Spleen (tissue), 11 donors: Measurements from ENCODE around the gene IPCEF1. TPM values are rescaled to one million over a fixed set of nuclear protein-coding genes. Genes with fewer than 3 reads are reported as not detected.
"Not testable (repeated sequence)": the region's sequence is repeated elsewhere in the genome, so short reads cannot be mapped to it uniquely, and the experiment has no call there.

Experiments used
- DNase-seq: peaks from one replicate; pipeline ENCODE4 v3.0.0-alpha.2; 2020
- H3K27ac ChIP-seq, 8 donors: fragments of 200-600 bp; sonication (generic) in 7 of 8; 1 replicate in 4 of 8; 2 replicates in 4 of 8; pipeline versions ENCODE4 v1.5.0 to v1.8.0; 2016 to 2021; ENCODE audit warnings: inconsistent platforms in 4 of 8, mild to moderate bottlenecking in 4 of 8, moderate library complexity in 1 of 8
- H3K27me3 ChIP-seq, 7 donors: fragments of 200-600 bp; sonication (generic) in 6 of 7; replicated peaks in 1 of 7; 1 replicate in 4 of 7; 2 replicates in 3 of 7; pipeline versions ENCODE4 v1.5.0 to v1.8.0; 2016 to 2021; ENCODE audit warnings: inconsistent platforms in 3 of 7, mild to moderate bottlenecking in 1 of 7
- H3K36me3 ChIP-seq, 6 donors: fragments of 200-600 bp; sonication (generic) in 5 of 6; 1 replicate in 4 of 6; 2 replicates in 2 of 6; pipeline versions ENCODE4 v1.5.0 to v1.8.0; 2016 to 2021; ENCODE audit warnings: inconsistent platforms in 2 of 6
- H3K4me1 ChIP-seq, 6 donors: fragments of 200-600 bp; sonication (generic) in 5 of 6; 1 replicate in 3 of 6; 2 replicates in 3 of 6; pipeline versions ENCODE4 v1.5.0 to v1.8.0; 2016 to 2021; ENCODE audit warnings: inconsistent platforms in 3 of 6
- H3K4me3 ChIP-seq, 8 donors: fragments of 200-600 bp; sonication (generic) in 7 of 8; 1 replicate in 4 of 8; 2 replicates in 4 of 8; pipeline versions ENCODE4 v1.5.0 to v1.8.0; 2016 to 2021; ENCODE audit warnings: inconsistent platforms in 4 of 8, mild to moderate bottlenecking in 4 of 8, moderate library complexity in 2 of 8
- H3K9me3 ChIP-seq, 8 donors: fragments of 200-600 bp; sonication (generic) in 7 of 8; 1 replicate in 4 of 8; 2 replicates in 4 of 8; pipeline versions ENCODE4 v1.5.0 to v1.8.0; 2016 to 2021; ENCODE audit warnings: inconsistent platforms in 4 of 8
- POLR2A ChIP-seq, 3 donors: fragments of 450-650 bp; IDR thresholded peaks; one replicate each; pipeline ENCODE4 v1.5.1; 2017; ENCODE audit warnings: antibody characterized with exemption in 3 of 3, mild to moderate bottlenecking in 1 of 3
- POLR2AphosphoS5 ChIP-seq, 3 donors: sonication (generic); formaldehyde crosslinking; IDR thresholded peaks; one replicate each; pipeline ENCODE4 v1.5.1; 2017; ENCODE audit warnings: antibody characterized with exemption in 3 of 3
- WGBS, 5 donors: extraction: QIAGEN DNeasy Blood & Tissue Kit in 3 of 5; methylation state at CpG; one replicate each; pipeline versions ENCODE4 v1.1.5 to v1.1.7; 2013 to 2018; 5-methylcytosine and 5-hydroxymethylcytosine counted together
- intact Hi-C: fragments of 100-400 bp; cut with DNase I; formaldehyde crosslinking; loops from one replicate; pipeline ENCODE4 v1.15.0; 2023; ENCODE audit warnings: low total_unique reads
- polyA plus RNA-seq, 3 donors: library from polyadenylated mRNA; stranded (reverse); fragments of 200-250 nt; gene quantifications; one replicate each; pipeline ENCODE4 v1.2.1, GENCODE V29; 2013
- total RNA-seq, 7 donors: library from RNA; depleted of rRNA in 3 of 7; stranded (reverse); fragments of >200 nt in 3 of 7; fragmentation: NEBNext Ultra II Directional in 4 of 7; extraction: Animal tissue kit (Norgen Biotek cat#: 25700) in 4 of 7; gene quantifications; one replicate each; pipeline versions ENCODE4 v1.1.0 to v1.2.1, GENCODE V29; 2016 to 2021
- TF ChIP-seq, protein P1 (sequence below), 11 experiments: fragments of 200-600 bp in 7 of 11; fragments of 450-650 bp in 4 of 11; sonication (generic) in 4 of 11; IDR thresholded peaks in 8 of 11; conservative IDR thresholded peaks in 3 of 11; 1 replicate in 7 of 11; 2 replicates in 4 of 11; pipeline versions ENCODE4 v1.4.0 to v1.8.0; 2016 to 2021; ENCODE audit warnings: antibody characterized with exemption in 11 of 11, inconsistent platforms in 4 of 11, mild to moderate bottlenecking in 1 of 11
- donor health status: healthy with polysubstance abuse.
- donor health status: DM: no; HTN: no; CAD: no; lungs with moderate emphysema.
- donor health status: DM: no; HTN: no; CAD: no.
- donor health status: Bipolar disorder and iron deficiency.
- donor health status: healthy.
- donor health status: DM: no; HTN: no; CAD: no.
- donor health status: DM: yes; HTN: yes; CAD: no.

IPCEF1 gene
- total and polyA plus RNA-seq, 10 donors: 1.4 to 32.2 (median 26.2) TPM

DNA sequence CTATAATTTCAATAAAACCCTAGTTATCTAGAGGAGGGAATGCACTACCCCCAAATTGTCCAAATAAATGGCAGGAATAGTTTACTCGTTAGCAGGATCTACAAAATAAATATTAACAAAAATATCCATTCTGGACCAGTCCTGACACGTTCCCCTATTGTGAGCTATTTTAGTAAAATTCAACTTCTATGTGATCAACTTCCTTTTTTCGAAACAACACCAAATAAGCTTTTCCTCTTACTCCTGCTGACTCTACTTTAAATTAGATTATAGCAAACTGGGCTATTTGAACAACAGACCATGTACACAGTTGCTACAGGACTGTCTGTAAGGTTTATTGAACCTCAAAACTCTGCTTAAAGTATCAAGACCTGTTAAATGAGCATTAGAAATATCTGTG, 154.3 kb downstream of the IPCEF1 start:
- Histone ChIP-seq H3K4me3 (no peak overlapping the region), H3K9me3 (no peaks in the 10 kb centered on the region), H3K27me3 (no peaks in the 10 kb centered on the region), H3K4me1 (peaks cover 0 to 9% (median 4%) of the 10 kb centered on the region in 6 donors), H3K27ac (peak overlapping the region in 4 of 8 donors; percentile 17 to 48 (median 19)), H3K36me3 (peaks cover 0 to 85% (median 6%) of the 10 kb centered on the region in 6 donors)
- TF ChIP-seq, protein P1, sequence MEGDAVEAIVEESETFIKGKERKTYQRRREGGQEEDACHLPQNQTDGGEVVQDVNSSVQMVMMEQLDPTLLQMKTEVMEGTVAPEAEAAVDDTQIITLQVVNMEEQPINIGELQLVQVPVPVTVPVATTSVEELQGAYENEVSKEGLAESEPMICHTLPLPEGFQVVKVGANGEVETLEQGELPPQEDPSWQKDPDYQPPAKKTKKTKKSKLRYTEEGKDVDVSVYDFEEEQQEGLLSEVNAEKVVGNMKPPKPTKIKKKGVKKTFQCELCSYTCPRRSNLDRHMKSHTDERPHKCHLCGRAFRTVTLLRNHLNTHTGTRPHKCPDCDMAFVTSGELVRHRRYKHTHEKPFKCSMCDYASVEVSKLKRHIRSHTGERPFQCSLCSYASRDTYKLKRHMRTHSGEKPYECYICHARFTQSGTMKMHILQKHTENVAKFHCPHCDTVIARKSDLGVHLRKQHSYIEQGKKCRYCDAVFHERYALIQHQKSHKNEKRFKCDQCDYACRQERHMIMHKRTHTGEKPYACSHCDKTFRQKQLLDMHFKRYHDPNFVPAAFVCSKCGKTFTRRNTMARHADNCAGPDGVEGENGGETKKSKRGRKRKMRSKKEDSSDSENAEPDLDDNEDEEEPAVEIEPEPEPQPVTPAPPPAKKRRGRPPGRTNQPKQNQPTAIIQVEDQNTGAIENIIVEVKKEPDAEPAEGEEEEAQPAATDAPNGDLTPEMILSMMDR (IDR thresholded peaks at IDR 0.05 in 8 of 11, conservative IDR thresholded peaks at IDR 0.05 in 3 of 11): no peak
- TF ChIP-seq POLR2AphosphoS5 (IDR thresholded peaks at IDR 0.05) (no peak), POLR2A (IDR thresholded peaks at IDR 0.05) (no peak)
- 40 to 48% (median 43%) methylated on average over 3 of the region's 3 CpGs for WGBS, 5 donors
- intact Hi-C loops: no loop called here
- DNase-seq: no peak

- H3K9me3 ChIP-seq, H3K4me3 ChIP-seq, H3K27me3 ChIP-seq, intact Hi-C loops, DNase-seq: not testable (repeated sequence)
- peaks cover 0 to 15% (median 7%) of the 10 kb centered on the region in 6 donors for H3K4me1 ChIP-seq
- WGBS, 5 donors: 91 to 98% (median 95%) methylated on average over 4 of the region's 4 CpGs
- peaks cover 0 to 82% (median 6%) of the 10 kb centered on the region in 6 donors for H3K36me3 ChIP-seq
- peak overlapping the region in 4 of 8 donors; percentile 17 to 48 (median 19) for H3K27ac ChIP-seq
These were observed 154.9 kb downstream of the IPCEF1 start for GRCh38 chr6:154201688-154202087.

- Histone ChIP-seq H3K27ac (peak overlapping the region in 6 of 8 donors; percentile 2 to 57 (median 41)), H3K4me1 (peaks cover 0 to 18% (median 8%) of the 10 kb centered on the region in 6 donors), H3K9me3 (no peaks in the 10 kb centered on the region), H3K4me3 (no peak overlapping the region), H3K27me3 (no peaks in the 10 kb centered on the region), H3K36me3 (peaks cover 0 to 44% (median 4%) of the 10 kb centered on the region in 6 donors)
- no peak for TF ChIP-seq POLR2AphosphoS5 (IDR thresholded peaks at IDR 0.05)
- TF ChIP-seq, protein P1 (IDR thresholded peaks at IDR 0.05 in 8 of 11, conservative IDR thresholded peaks at IDR 0.05 in 3 of 11): no peak
- TF ChIP-seq POLR2A (IDR thresholded peaks at IDR 0.05): no peak
- intact Hi-C loops: no loop called here
- no peak for DNase-seq
These were observed 159.3 kb downstream of the IPCEF1 start for GRCh38 chr6:154197196-154197860.

DNA sequence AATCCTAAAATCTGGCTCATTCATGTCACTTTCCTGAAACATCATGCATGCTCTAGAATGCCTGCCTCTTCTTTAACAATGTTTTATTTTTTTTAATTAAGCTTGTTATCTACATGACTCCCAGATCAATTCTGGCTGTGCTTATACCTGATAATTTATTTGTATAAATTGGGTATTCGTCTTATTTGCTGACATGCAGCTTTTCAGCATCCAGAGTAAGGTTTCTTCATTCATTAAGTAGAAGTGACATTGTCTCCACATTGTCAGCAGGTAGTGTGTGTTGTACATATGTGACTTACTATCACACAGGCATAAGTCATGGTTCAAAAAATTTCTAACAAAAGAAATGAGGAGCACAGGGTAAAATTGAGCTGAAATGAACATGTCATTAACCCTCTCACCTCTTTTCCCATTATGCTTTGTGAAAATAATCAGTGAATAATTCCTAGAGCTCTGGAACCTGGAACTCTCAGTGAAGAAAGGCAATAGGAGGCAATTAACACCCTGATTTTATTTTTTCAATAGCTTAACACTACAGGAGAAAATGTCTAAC, 160.2 kb downstream of the IPCEF1 start:
- no peak for DNase-seq
- intact Hi-C loops: no loop called here
- WGBS, 5 donors: 83 to 94% (median 86%) methylated on average over 1 of the region's 1 CpG
- Histone ChIP-seq H3K9me3 (no peaks in the 10 kb centered on the region), H3K27ac (peak overlapping the region in 2 of 8 donors; percentile 34 to 57), H3K4me3 (no peak overlapping the region), H3K36me3 (peaks cover 0 to 41% (median 4%) of the 10 kb centered on the region in 6 donors), H3K4me1 (peaks cover 0 to 18% (median 8%) of the 10 kb centered on the region in 6 donors), H3K27me3 (no peaks in the 10 kb centered on the region)
- TF ChIP-seq POLR2AphosphoS5 (IDR thresholded peaks at IDR 0.05) (no peak), POLR2A (IDR thresholded peaks at IDR 0.05) (no peak)
- TF ChIP-seq, protein P1 (IDR thresholded peaks at IDR 0.05 in 8 of 11, conservative IDR thresholded peaks at IDR 0.05 in 3 of 11): no peak
